Right renal cortex interstitium (tissue), 3 donors: ENCODE results near the gene CIAO2B. TPM values are rescaled to one million over a fixed set of nuclear protein-coding genes. Genes with fewer than 3 reads are reported as not detected.

Source experiments
- DNase-seq, 3 donors: peaks; one replicate each; pipeline ENCODE4 v3.0.0-alpha.2; 2013; ENCODE audit warnings: low read depth in 3 of 3, low spot score in 2 of 3
- polyA plus RNA-seq, 3 donors: library from polyadenylated mRNA; unstranded; fragments of 120-200 nt; gene quantifications; one replicate each; pipeline ENCODE4 v1.2.1, GENCODE V29; 2013; ENCODE audit not compliant: insufficient read length in 3 of 3

The CIAO2B gene
- polyA plus RNA-seq, 3 donors = 76.4 to 98.5 (median 95.7) TPM

- DNase-seq = no peak
Measured at GRCh38 chr16:66923247-66923731, 10.9 kb downstream of the CIAO2B start.

GRCh38 chr16:66921729-66922450, 12.3 kb downstream of the CIAO2B start:
- no peak for DNase-seq

- no peak for DNase-seq
Measured at GRCh38 chr16:66920924-66921680, 13.1 kb downstream of the CIAO2B start.

- DNase-seq = no peak
Measured at GRCh38 chr16:66920299-66920590, 14.0 kb downstream of the CIAO2B start.

GRCh38 chr16:66919569-66920298, 14.5 kb downstream of the CIAO2B start:
- no peak for DNase-seq

- DNase-seq = peak in 1 of 3 donors; percentile 56
Measured at GRCh38 chr16:66918803-66919568, 15.2 kb downstream of the CIAO2B start, which contains the start of gene CDH16. TSS of gene CDH16 (minus strand) at chr16:66918885. CDS start at chr16:66918065, 820 bp downstream.

GRCh38 chr16:66918355-66918754, 15.8 kb downstream of the CIAO2B start:
- DNase-seq = no peak

- DNase-seq = no peak
Measured at GRCh38 chr16:66917741-66918140, 16.5 kb downstream of the CIAO2B start.

GRCh38 chr16:66916518-66916917, 17.7 kb downstream of the CIAO2B start:
- no peak for DNase-seq

GRCh38 chr16:66915041-66915440, 19.2 kb downstream of the CIAO2B start:
- no peak for DNase-seq

- no peak for DNase-seq
Measured at GRCh38 chr16:66914541-66914940, 19.7 kb downstream of the CIAO2B start.

- no peak for DNase-seq
Measured at GRCh38 chr16:66913711-66914110, 20.5 kb downstream of the CIAO2B start.

GRCh38 chr16:66913081-66913480, 21.1 kb downstream of the CIAO2B start:
- DNase-seq = no peak

- no peak for DNase-seq
Measured at GRCh38 chr16:66911801-66912200, 22.4 kb downstream of the CIAO2B start.

GRCh38 chr16:66911112-66911511, 23.1 kb downstream of the CIAO2B start:
- no peak for DNase-seq

GRCh38 chr16:66910175-66910940, 23.8 kb downstream of the CIAO2B start:
- no peak for DNase-seq

GRCh38 chr16:66908762-66909559, 25.2 kb downstream of the CIAO2B start:
- DNase-seq = no peak

GRCh38 chr16:66908116-66908515, 26.1 kb downstream of the CIAO2B start:
- DNase-seq = no peak
